GM12878 (cell line): ENCODE results near the gene GPC5.

ENCODE experiments used
- BHLHE40 ChIP-seq, 2 experiments: fragments of 450-650 bp in 1 of 2; IDR thresholded peaks; 2 replicates each; pipeline ENCODE4 v1.6.1; 2011 to 2017; ENCODE audit warnings: low read depth in 2 of 2, borderline replicate concordance in 1 of 2, improper control_type of control experiment in 1 of 2, low read length in 1 of 2, mild to moderate bottlenecking in 1 of 2
- ESRRA ChIP-seq: IDR thresholded peaks from 2 replicates; pipeline ENCODE4 v1.6.1; 2012; ENCODE audit warnings: mild to moderate bottlenecking, low read length, improper control_type of control experiment
- EZH2 ChIP-seq: IDR thresholded peaks from 2 replicates; pipeline ENCODE4 v1.6.1; 2012; ENCODE audit warnings: low read depth, mild to moderate bottlenecking, control low read depth, inconsistent platforms, low read length, borderline replicate concordance; ENCODE audit not compliant: control insufficient read depth
- FOXM1 ChIP-seq: IDR thresholded peaks from 2 replicates; pipeline ENCODE4 v1.6.1; 2012; ENCODE audit warnings: low read depth, mild to moderate bottlenecking, inconsistent platforms, low read length, moderate library complexity
- KDM1A ChIP-seq: fragments of 200-600 bp; sonication (generic); IDR thresholded peaks from 2 replicates; pipeline ENCODE4 v1.6.1; 2016; ENCODE audit warnings: borderline replicate concordance
- MTA2 ChIP-seq: fragments of 450-650 bp; IDR thresholded peaks from 2 replicates; pipeline ENCODE4 v1.6.1; 2016; ENCODE audit warnings: low read depth, mild to moderate bottlenecking, moderate library complexity
- NR2F1 ChIP-seq: fragments of 450-650 bp; conservative IDR thresholded peaks from 2 replicates; pipeline ENCODE4 v1.6.1; 2017; ENCODE audit warnings: mild to moderate bottlenecking
- PML ChIP-seq: IDR thresholded peaks from 2 replicates; pipeline ENCODE4 v1.6.1; 2012; ENCODE audit warnings: low read length, inconsistent platforms
- SPI1 ChIP-seq: IDR thresholded peaks from 2 replicates; pipeline ENCODE4 v1.6.1; 2011; ENCODE audit warnings: low read depth, mild to moderate bottlenecking, low read length, moderate library complexity, borderline replicate concordance; ENCODE audit not compliant: insufficient read depth
- ZBED1 ChIP-seq: IDR thresholded peaks from 2 replicates; pipeline ENCODE4 v1.6.1; 2016; ENCODE audit warnings: borderline replicate concordance
- ZNF24 ChIP-seq: fragments of 450-650 bp; IDR thresholded peaks from 2 replicates; pipeline ENCODE4 v1.6.1; 2017; ENCODE audit warnings: antibody characterized with exemption, mild to moderate bottlenecking
- ZNF687 ChIP-seq: fragments of 450-650 bp; IDR thresholded peaks from 2 replicates; pipeline ENCODE4 v1.6.1; 2017; ENCODE audit warnings: mild to moderate bottlenecking, moderate library complexity

GRCh38 chr13:92260363-92260762 lies 861.9 kb downstream of the GPC5 start:
- TF ChIP-seq SPI1 = no peak
- TF ChIP-seq EZH2 = no peak
- TF ChIP-seq NR2F1 = no peak
- no peak for TF ChIP-seq BHLHE40 (IDR thresholded peaks at IDR 0.05; ENCODE audit: borderline replicate concordance in 1 of 2, low read depth in 2 of 2, low read length in 1 of 2)
- no peak for TF ChIP-seq PML
- no peak for TF ChIP-seq ESRRA
- no peak for TF ChIP-seq FOXM1
- no peak for TF ChIP-seq ZNF687
- TF ChIP-seq MTA2 = no peak
- TF ChIP-seq ZNF24 = no peak
- no peak for TF ChIP-seq KDM1A
- TF ChIP-seq ZBED1 = no peak
